ENCODE results near the gene MAPK11.
A peak's percentile ranks its signal among the peaks of the same experiment; 100 is the strongest.

Gene MAPK11

DNA sequence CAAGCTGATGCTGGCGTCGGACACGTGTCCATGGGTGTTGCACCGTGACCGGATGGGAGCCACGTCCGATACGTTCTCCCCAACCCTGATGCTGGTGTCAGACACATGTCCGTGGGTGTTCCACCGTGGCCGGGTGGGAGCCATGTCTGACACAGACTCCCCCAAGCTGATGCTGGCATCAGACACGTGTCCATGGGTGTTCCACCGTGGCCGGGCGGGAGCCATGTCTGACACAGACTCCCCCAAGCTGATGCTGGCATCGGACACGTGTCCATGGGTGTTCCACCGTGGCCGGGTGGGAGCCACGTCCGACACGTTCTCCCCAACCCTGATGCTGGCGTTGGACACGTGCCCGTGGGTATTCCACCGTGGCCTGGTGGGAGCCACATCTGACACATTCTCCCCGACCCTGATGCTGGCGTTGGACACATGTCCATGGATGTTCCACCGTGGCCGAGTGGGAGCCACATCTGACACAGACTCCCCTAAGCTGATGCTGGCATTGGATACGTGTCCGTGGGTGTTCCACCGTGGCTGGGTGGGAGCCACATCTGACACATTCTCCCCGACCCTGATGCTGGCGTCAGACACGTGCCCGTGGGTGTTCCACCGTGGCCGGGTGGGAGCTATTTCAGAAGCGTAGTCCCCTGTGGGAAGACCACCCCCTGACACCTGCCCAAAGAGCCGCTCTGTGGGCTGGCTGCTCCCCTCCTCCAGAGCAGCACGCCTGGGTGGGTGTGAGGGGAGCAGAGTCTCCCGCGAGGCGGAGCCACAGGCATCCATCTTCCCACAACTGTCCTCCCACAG, 49.4 kb downstream of the MAPK11 start:
- DNase-seq = no peak

- no peak for DNase-seq
These were observed 50.2 kb downstream of the MAPK11 start for GRCh38 chr22:50219800-50220602.

DNA sequence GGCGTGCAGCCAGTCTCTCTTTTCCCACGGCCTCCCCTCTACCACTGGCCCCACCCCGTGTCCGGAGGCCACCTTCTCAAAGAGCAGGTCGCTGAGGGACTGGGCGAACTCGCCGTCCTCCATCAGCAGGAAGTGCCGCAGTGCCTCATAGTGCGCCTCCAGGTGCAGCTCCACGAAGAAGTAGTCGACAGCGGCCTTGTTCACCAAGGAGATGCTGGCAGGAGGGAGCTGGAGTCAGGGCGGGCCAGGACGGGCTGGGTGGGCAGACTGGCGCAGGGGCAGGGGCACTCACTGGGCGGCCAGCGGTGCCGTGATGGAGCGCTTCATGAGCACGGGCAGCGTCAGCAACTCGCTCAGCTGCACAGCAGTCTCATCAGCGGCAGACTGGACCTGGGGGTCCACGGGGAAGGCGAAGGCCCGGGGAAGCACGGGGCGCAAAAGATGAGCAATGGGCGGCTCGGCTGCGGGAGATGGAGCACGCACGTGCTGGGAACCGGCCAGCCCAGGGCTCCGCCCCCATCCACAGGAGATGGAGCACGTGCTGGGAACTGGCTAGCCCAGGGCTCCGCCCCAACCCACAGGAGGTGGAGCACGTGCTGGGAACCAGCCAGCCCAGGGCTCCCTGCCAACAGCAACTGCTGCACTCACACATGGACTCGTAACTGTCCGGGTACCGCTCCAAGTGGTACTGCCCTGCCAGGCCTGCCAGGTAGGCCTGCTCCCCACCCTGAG, 51.0 kb downstream of the MAPK11 start:
- DNase-seq = peak; percentile 72

DNA sequence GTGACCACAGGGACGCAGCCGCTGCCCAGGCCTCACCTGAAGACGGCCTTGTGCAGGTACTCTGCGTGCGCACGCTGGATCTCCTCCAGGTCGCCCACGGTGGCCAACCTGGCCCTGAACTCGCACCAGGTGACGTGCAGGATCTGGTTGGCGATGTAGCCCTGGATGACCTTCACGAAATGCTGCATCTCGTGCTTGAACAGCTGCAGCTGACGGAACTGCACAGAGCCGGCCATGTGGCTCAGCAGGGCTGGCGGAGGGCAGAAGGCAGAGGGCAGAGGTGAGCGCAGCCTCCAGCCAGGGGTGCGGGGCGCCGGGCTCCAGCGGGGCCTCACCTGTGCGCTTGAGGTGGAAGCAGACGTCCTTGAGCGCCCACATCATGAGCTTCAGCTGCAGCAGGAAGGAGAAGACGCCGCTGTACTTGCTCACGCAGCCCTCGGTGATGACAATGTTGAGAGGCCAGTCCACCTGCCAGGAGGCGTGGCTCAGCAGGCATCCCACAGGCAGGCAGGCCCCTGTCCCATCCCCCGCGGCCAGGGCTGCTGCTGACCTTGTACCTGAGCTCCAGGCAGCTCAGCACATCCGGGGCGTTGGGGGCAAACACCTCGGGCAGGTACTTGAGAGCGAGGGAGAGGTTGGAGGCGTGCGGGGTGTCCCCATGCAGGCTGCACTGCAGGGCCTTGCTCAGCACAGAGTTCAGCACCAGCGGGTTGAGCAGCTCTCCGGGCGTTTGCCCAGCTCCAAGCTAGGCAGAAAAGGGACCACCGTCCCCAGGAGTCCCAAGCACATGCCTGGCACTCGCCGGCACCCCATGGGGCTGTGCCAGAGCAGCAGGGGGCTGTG, 51.8 kb downstream of the MAPK11 start:
- DNase-seq = no peak

DNA sequence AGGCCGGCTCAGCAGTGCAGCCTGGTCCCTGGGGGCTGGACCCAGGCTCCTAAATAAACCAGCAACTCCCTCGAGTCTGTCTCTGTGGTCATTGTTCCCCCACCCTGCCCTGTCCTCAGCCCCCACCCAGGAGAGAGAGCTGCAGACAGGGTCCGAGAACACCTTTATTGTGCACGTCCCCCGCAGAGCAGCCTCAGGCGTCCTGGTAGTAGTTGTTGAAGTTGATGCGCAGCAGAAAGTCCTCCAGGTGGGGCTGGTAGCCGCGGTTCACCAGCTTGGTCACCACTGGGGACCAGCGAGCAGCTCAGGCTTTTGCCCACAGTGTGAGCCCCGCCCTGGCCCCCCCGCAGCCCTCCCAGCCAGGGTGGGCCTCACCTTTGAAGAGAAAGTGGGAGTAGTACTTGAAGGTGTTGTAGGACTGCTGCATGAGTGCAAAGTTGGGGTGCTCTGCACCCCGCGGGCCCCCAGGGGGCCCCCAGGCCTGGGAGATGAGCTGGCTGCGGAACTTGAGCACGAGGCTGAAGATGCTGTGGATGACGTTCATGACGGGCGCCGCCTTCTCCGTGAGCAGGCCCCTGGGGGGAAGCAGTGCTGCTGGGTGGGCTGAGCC, 52.5 kb downstream of the MAPK11 start:
- DNase-seq = no peak

DNA sequence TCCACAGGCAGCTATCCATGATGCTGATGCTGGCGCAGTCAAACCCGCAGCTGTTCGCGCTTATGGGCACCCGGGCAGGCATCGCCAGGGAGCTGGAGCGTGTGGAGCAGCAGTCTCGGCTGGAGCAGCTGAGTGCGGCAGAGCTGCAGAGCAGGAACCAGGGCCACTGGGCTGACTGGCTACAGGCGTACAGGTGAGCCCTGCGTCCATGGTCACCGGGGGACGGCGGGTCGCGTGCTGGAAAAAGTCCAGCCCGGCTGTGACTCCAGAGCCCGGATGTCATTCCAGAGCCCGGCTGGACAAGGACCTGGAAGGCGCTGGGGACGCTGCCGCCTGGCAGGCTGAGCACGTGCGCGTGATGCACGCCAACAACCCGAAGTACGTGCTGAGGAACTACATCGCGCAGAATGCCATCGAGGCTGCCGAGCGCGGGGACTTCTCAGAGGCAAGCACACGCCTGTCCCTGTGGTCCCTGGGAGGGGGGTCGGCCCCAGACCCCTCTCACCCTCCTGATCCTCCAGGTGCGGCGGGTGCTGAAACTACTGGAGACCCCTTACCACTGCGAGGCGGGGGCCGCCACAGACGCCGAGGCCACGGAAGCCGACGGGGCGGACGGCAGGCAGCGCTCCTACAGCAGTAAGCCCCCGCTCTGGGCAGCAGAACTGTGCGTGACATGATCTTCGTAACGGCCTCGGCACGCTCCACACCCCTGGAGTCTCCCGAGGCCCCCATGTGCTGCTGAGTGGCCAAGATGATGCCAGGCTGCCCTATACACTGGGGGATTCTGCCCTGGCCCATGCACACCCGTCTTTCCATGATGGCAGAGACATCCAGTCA, 53.3 kb downstream of the MAPK11 start:
- DNase-seq = no peak

- no peak for DNase-seq
These were observed 54.0 kb downstream of the MAPK11 start for GRCh38 chr22:50216055-50216683.

- DNase-seq = no peak
These were observed 54.7 kb downstream of the MAPK11 start for GRCh38 chr22:50215297-50216054.
